HG03432 (cell line): ENCODE measurements around the gene MYO1D.

Experiments used
- ATAC-seq: cut with Tn5 transposase; IDR thresholded peaks from one replicate; pipeline ENCODE4 v1.9.1; 2021; ENCODE audit warnings: mild to moderate bottlenecking, moderate library complexity; ENCODE audit not compliant: unreplicated experiment

MYO1D gene

DNA sequence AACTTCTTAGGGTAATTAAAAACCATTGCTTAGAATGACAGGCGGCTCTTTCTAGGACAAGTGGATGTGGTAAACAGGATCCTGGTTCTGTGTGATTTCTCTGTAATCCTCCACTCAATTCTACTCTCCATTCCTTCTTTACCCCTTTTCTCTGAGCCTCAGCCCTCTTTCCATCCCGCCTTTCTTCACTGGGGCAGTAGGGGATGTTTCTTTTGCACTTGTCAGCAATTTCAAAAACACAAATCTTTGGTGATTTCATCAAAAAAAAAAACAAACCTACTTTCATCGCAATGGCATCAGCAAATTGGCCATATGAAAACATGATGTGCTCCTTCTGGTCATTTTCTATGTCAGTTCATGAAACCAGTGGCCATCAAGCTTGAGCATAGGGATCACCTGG lies 285.5 kb downstream of the MYO1D start:
- ATAC-seq = no peak

DNA sequence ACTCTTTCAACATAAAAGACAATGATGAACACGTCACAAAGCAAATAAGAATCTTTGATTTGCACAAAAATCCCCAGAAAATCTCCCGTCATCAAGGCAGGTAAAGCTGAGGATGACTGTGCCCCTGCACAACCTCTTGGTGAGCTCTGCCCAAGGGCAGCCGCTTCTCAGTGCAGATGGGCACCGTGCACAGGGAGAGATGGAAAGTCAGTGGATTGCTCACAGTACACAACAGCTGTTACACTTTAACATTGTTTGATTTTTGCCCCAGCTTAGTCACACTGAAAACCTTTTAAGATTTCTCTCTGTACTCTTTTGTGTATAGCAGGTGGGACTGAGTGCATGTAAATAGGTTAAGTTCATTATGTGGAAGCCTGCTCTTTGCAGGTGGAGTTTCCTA lies 285.9 kb downstream of the MYO1D start:
- ATAC-seq = no peak

DNA sequence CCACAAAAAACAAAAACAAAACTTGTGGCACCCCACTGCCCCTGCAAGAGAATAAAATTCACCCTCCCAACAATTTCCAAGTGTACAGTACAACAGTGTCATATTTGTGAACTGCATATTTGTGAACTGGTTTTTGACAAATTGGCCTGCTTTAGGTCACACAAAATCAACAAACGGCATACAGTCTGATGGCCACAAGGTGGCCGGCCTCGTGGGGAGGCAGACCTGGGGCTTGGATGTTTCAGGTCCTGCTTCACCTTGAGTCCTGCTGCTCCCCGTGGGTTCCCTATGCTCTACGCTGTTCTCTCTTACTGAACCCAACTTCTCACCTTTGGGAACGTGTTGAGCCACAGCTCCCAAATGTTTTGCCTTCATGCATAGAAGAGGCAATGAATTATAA lies 287.9 kb downstream of the MYO1D start:
- no peak for ATAC-seq

DNA sequence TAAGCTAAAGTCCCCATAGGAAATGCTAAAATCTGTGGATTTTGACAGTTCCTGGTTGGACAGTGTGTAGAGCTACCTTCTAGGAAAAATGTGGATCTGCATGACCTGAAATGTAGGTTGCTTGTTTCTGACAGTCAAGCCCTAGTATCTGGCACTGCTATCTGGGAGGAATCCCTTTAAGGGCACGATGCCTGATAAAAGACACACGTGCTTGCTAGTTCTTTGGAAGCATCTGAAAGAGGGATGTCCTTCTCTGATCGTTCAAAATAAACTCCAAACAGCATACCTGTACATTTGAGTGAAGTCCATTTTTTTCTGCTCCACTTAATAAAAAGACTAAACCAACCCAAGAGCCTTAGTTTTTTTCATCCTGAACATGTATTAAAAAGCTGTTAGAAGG lies 288.8 kb downstream of the MYO1D start:
- no peak for ATAC-seq

DNA sequence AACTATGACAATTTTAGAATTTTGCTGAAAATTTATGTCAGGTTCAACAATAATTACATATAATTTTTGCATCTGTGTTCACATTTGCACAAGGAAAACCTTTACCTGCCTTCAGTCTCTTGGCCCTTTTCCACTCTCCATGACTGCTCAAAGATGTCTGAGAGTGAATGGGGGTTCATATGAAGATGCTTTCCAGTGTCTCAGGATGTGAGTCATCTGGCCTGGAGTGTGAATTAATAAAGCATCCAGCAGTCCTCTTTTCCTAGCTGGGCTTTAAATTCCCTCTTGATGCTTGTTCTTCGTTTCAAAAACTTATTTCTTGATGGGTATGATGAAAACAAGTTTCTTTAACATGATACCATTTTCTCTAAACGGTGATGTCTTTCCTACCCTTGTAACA lies 290.3 kb downstream of the MYO1D start:
- ATAC-seq = no peak

DNA sequence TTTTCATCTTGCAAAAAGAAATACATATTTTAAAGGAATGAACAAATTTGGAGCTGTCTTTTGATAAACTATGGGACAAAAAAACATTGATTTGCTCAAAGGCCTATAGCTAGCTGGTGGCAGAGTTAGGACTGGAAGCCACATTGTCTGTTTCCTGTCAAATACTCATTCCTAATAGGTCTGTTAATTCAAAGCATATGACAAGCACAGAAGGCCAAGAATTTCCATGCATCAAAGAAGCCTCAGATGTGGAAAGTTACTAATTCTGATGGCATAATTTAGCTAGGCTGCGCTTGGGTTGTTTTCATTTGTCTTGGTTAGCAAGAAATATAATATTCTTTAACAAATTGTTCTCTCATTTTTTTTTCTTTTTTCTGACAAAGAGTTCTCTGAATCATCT lies 292.1 kb downstream of the MYO1D start:
- ATAC-seq = no peak

DNA sequence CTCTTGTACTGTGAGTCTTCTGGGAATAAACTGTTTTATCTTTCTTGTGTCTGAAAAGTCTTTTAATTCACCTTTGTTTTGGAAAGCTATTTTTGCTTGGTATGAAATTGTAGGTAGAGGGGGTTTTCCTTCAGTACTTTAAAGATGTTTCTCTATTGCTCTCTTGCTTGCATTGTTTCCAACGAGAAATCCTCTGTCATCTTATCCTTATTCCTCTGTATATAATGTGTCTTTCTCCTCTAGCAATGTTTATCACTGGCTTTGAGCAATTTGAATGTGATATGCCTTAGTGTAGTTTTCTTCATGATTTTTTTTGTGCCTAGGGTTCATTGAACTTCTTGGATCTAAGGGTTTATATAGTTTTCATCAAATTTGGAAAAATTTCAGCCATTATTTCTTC lies 293.9 kb downstream of the MYO1D start:
- no peak for ATAC-seq

DNA sequence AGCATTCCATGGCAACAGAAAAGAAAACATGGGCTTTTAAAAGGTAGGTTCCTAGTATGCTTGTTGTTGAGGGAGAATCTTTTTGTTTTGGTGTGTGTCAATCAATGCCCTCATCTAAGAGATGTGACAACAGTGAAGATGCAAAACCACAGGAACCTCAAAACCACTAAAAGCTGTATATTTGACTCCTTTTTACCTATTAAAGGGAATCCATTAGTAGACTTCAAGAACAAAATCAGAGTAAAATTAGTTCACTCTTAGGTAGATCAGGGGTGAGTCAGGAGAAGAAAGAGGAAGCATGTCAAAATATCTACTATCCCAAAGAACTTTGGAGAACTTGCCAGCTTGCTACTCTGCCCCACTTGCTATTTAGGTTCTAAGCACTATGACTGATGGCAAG lies 301.1 kb downstream of the MYO1D start:
- no peak for ATAC-seq

DNA sequence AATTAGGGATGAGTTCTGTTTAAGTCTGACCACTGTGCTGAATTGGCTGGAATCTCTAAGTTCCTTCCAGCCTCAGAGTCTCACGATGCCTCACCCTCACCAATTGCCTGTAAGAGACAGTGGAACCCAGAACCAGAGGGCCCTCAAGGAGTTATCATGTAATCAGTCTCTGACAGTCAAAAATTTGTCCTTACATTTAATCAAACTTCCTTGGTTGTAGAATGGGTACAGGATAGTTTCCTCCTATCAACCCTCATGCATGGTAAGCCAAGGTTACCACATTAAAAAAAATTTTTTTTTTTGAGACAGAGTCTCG lies 306.9 kb downstream of the MYO1D start:
- no peak for ATAC-seq

DNA sequence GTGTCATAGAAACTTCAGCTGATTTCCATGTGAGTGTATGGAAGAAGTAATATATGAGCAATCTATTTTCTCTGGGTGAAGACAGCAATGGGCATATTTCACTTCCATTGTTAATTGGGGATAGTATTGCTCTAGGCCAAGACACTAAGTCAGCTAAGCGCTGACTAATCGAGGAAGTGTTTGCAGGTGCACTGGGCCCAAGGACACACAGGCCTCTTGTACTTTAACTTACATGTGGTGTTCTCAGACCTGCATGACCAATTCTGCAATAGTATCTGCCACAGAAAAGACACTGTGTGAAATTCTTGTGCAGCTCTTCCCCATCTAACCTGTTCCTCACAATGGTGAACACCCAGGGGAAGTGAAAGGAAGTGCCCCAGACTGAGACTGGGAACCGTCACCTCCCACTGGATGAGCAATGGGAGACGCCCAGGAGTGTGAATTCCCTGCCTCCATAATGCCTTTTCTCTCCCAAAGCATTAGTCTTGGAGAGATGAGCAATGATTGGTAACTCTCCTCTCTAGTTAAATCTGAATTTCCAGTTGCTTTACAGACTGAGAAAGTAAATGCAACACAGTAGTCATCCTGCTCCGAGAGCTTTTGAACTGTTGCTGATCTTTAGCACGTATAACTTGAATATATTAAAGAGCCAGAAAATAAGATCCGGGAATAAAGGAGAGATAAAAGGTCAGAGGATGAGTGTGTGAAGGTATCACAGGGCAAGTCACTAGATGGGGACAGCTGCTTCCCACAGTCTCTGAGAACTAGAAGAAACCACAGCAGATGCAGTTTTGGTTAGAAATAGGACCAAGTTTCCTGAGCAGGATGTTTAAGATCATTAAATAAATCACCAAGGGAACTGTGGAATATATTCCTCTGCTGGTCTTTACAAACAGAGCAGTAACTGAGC lies 307.5 kb downstream of the MYO1D start:
- ATAC-seq = peak; percentile 57

DNA sequence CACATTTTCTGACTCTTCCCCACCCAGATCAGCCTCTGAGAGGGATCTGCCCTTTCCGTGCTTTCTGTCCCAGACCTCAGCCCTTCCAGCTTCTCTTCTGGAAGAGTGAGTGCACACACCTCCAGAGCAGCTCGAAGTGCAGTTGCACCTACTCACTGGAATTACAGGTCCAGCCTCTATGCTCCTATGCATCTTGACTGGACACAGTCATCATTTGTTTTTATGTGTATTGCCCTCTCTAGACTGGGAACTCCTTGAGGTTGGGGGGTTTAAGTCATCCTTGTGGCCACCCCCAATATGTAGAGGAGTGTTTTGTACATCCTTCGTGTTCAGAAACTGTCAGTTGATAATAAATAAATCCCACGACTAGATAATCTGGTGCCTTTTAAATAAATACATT lies 308.2 kb downstream of the MYO1D start:
- no peak for ATAC-seq

DNA sequence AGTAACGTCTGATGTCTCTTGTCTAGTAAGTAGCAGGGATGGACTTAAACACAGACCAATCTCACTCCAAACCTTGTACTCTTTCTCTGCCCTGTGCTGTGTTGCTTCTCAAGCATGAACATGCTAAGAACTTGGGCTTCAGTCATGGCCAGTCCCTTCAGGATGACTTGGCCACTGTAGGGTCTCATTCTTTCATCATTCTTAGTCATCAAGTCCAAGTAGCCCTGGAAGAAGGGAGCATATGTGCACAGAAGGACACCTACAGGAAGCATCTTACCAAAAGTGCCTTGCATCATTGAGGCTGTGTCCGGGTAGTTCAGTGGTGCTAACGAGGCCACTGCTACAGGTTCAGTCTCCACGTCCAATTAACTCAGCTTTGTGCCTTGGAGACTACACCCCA lies 309.4 kb downstream of the MYO1D start:
- no peak for ATAC-seq

DNA sequence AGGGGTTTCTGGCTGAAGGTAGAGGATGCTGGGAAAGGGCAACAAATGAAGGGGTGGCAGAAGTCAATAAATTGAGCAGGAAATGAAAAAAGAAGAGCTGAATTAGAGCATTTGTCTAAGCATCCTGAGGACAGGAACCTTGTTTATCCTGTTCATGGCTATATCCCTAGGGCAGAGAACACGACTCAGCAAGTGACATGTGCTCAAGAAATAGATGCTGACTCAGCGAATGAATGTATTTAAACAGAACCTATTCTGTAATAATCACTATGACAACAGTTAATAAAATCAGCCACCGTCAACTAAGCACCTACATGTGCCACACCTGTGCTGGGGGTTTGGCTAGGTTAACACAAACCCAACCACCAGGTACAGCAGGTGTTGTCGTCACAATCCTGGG lies 309.8 kb downstream of the MYO1D start:
- no peak for ATAC-seq

DNA sequence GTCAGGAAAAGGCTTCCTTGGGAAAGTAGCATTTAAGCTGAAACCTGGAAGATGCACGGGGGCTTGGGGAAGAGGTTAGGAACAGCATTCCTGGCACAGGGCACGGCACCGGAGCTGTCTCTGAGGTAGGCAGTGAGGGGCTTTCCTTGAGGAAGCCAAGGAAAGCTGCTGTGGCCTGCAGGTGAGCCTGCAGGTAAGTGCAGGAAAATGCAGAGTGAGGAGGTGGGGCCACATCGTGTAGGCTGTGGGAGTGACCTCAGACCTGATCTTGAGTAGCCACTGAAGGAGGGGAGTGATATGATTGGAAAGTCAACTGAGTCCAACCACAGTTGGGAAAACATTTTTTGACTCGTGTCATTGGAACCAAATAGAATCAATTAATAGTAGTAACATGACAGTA lies 310.6 kb downstream of the MYO1D start:
- no peak for ATAC-seq

DNA sequence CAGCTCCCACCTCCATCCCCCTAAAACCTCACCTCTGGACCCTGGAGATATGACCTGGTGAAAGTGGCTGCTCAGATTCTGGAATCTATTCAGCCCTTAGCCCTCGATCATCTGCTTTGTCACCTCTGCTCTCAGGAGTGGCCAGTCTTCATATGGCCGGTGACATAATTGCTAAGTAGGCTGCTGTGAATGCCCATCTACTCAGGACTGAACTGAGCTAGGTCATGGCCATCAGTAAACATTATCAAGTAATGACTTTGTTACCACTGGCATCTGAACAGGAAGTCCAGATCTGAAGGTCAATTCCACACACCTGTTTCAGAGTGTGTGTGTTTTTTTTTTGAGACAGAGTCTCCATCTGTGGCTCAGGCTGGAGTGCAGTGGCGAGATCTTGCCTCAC lies 311.5 kb downstream of the MYO1D start:
- ATAC-seq = no peak

DNA sequence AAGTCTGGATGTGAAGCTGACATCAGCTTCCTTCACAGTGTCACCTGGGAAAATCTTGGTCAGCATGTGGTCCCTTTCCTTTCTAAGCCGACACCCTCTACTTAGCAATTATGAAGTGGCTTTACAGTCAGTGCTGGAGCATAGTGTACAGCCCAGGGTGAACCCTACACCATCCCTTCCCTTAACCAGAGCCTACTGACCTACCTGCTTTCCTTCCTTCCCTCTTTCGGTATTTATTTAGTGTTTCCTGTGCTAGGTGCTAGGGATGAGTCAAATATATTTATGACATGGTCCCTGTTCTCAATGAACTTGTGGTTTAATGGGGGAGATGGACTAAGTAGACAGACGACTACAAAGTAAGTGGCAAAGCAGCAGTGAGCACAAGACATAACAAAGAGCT lies 312.6 kb downstream of the MYO1D start:
- no peak for ATAC-seq

DNA sequence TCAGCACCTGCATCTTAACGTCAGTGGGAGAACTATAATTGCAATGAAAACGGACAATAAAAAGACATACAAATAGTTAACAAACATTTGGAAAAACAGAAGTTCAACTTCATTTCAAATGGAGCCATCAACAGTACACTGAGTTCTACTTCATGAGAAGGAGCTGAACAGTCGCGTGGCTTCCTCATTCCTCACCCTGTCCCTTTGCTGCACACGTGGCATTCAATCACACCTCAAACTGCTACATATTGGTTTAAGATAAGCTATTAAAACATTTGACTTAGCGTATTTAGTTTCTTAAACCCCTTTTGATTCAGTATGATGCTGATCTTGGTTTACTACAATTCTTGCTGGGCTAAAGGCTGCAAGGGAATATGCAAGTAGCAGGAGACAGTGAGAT lies 313.3 kb downstream of the MYO1D start:
- no peak for ATAC-seq

DNA sequence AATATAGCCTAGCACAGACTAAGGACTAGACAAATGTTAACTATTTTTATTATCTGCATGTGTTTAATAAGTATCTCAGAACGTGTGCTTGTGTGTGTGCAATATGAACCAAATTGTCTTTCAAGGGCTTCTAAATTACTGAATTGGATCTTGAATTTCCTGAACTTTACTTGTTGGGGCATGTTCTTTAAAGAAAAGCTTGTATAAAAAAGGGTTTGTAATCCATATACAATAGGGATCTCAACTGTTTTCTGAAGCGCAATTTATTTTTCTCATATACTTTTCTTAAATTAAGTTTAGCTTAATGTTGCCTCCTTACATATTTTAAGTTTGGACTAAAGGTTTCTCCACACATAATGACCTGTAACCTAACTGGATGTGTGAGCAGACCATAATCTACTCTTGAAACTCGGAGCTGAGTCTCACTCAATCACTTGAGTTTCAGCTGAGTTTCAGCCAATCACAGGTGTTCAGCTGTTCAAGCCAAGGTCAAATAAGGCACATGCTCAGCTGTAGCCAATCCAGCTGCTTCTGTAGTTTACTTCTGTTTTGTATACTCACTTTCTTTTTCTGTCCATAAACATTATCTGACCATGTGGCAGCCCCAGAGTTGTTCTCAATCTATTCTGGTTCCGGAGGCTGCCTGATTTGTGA lies 317.8 kb downstream of the MYO1D start:
- peak; percentile 76 for ATAC-seq

DNA sequence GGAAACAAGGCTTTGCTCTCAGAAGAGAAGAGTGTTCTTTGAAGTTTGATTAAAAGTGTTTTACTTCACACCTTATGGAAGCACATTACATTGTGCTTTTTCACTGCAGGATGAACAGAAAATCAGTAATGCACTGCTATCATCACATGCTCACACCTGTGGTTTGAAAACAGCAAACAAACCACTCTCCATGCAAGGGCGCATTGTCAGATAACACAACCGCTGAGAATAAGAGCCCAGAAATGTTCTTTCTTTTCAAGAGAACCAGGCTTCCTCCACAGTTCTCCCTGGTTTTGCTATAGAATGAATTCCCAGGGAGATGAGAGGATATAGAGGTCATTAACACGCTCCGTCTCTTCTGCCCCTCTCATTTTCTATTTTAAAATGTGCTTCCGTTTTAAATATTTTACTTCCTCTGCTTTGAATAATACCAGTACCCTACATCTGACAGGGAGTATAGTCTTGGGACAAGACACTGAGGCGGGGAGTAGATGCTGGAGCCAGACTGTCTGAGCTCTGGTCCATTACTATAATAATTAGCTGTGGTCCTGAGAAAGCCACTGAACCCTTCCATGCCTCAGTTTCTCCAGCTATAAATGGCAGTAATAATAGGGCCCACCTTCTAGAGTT lies 318.5 kb downstream of the MYO1D start:
- ATAC-seq = peak; percentile 39

DNA sequence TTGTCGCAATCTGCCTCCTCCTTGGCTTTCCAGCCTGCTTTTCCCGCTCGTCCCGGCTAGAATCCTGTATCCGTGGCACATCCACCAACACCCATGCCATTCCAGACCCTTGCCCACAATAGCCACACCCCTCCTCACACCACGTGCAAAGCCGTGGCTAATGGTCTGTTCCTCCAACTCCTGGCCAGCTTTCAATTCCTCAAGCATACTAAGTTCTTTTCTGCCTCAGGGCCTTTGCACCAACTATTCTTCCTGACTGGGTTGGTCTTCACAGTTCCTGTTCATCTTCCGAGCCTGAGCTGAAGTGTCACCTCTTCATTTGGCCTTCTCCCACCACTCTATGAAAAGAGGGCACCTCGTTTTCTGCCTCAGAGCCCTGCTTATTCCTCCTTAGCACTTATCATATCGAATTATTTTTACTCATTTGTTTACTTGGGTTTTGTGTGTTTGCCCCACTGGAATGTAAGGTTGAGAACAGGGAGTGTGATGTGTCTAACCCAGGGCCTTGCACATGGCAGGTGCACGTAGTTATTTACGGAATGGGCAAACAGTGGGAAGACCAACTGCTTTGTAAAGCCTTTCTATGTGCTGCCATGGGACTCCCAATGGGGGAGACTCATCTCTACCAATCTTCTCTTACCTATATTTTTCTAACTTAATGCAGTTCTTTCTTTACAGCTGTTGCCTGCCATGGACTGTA lies 321.2 kb downstream of the MYO1D start:
- no peak for ATAC-seq

DNA sequence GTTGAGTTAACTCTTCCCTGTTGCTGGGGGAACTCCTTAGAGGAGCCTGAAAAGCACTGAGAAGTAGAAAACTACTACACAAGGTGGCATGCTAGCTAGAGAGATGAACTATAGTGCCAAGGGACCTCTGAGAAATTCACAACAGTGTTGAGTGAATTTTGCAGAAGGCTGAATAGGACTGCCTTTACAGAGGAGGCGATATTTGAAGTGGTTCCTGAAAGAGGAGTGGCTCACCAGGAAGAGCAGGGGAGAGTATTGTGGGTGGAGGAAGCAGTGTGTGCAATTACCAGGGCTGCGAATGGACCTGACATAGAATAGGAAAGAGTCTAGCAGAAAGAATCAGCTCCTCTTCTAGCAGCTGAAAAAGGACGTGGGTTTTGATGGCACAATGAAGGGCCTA lies 323.8 kb downstream of the MYO1D start:
- no peak for ATAC-seq

DNA sequence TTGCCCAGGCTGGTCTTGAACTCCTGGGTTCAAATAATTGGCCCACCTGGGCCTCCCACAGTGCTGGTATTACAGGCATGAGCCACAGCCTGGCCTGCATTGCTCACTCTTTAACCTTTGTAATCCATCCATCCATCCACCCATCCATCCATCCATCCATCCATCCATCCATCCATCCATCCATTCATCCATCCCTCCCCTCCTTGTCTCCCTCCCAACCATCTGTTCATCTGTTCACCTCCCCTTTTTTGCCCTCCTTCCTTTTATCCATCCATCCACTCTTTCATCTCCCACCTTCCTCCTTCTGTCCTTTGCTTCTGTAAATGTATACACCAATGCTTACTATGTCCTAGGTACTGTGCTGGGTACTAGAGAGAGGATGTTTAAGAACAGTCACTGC lies 324.6 kb downstream of the MYO1D start:
- no peak for ATAC-seq
